OCI-LY7 (cell line): ENCODE results near the gene LACC1. TPM values are rescaled to one million over a fixed set of nuclear protein-coding genes. Genes with fewer than 3 reads are reported as not detected.

Source experiments
- BruUV-seq: library from RNA; stranded (reverse); fragments of 400-500 nt; replicated peaks from 2 replicates; lab custom pipeline; 2021; lab: Mats Ljungman, UMichigan
- CTCF ChIA-PET: fragments of 300-600 bp; sonication (Branson Sonifier 250); formaldehyde crosslinking; loops from one replicate; lab custom pipeline; 2022; ENCODE audit warnings: antibody characterized with exemption; ENCODE audit not compliant: unreplicated experiment; lab: Charles Lee
- POLR2A ChIA-PET: fragments of 300-600 bp; sonication (Branson Sonifier 250); formaldehyde crosslinking; loops from one replicate; lab custom pipeline; 2022; ENCODE audit warnings: antibody characterized with exemption; lab: Charles Lee
- DNase-seq: peaks from one replicate; pipeline ENCODE4 v3.0.0-alpha.2; 2015; ENCODE audit warnings: low spot score
- H2AFZ ChIP-seq: fragments of 200-600 bp; sonication (generic), shearing (Covaris generic); 2 replicates; pipeline ENCODE4 v1.6.1; 2014; ENCODE audit warnings: mild to moderate bottlenecking, antibody characterized with exemption, low read length, moderate library complexity
- H3K27ac ChIP-seq: fragments of 200-600 bp; sonication (generic); 2 replicates; pipeline ENCODE4 v1.5.1; 2014; ENCODE audit warnings: mixed run types, low read depth, mild to moderate bottlenecking, moderate library complexity, low read length, inconsistent platforms; ENCODE audit not compliant: poor library complexity, severe bottlenecking
- H3K36me3 ChIP-seq: fragments of 200-600 bp; sonication (generic); 2 replicates; pipeline ENCODE4 v1.6.1; 2014; ENCODE audit warnings: mild to moderate bottlenecking, antibody characterized with exemption, low read length, moderate library complexity, mixed read lengths; ENCODE audit not compliant: insufficient read depth
- H3K4me1 ChIP-seq: fragments of 200-600 bp; sonication (generic); 2 replicates; pipeline ENCODE4 v1.5.1; 2014; ENCODE audit warnings: mild to moderate bottlenecking, low read length; ENCODE audit not compliant: insufficient read depth, poor library complexity, severe bottlenecking
- H3K4me2 ChIP-seq: fragments of 200-600 bp; sonication (generic); 2 replicates; pipeline ENCODE4 v1.6.1; 2014; ENCODE audit warnings: mild to moderate bottlenecking, low read length
- H3K4me3 ChIP-seq: fragments of 200-600 bp; sonication (generic); 2 replicates; pipeline ENCODE4 v1.5.1; 2014; ENCODE audit warnings: mild to moderate bottlenecking, low read depth, low read length; ENCODE audit not compliant: poor library complexity, severe bottlenecking
- H3K79me2 ChIP-seq: fragments of 200-600 bp; sonication (generic); 2 replicates; pipeline ENCODE4 v1.6.1; 2016; ENCODE audit warnings: low read depth, mild to moderate bottlenecking, low read length, moderate library complexity, mixed read lengths; ENCODE audit not compliant: insufficient read depth
- H3K9me2 ChIP-seq: fragments of 200-600 bp; sonication (generic); 2 replicates; pipeline ENCODE4 v1.6.1; 2016; ENCODE audit warnings: mild to moderate bottlenecking, low read length, mixed read lengths; ENCODE audit not compliant: insufficient read depth
- H3K9me3 ChIP-seq: fragments of 200-600 bp; sonication (generic); 2 replicates; pipeline ENCODE4 v1.6.1; 2014; ENCODE audit warnings: mild to moderate bottlenecking, mixed run types, low read length, mixed read lengths
- H4K20me1 ChIP-seq: fragments of 200-600 bp; sonication (generic); 2 replicates; pipeline ENCODE4 v1.6.1; 2014; ENCODE audit warnings: mild to moderate bottlenecking, antibody characterized with exemption, low read length, moderate library complexity, mixed read lengths; ENCODE audit not compliant: insufficient read depth
- EZH2phosphoT487 ChIP-seq: fragments of 200-600 bp; sonication (generic); IDR thresholded peaks from 2 replicates; pipeline ENCODE4 v1.6.1; 2018; ENCODE audit warnings: low read depth, borderline replicate concordance, mild to moderate bottlenecking, mixed run types, antibody characterized with exemption, low read length, moderate library complexity, mixed read lengths
- intact Hi-C: fragments of 100-400 bp; cut with micrococcal nuclease; formaldehyde crosslinking; loops from one replicate; pipeline ENCODE4 v1.10.0; 2022; ENCODE audit not compliant: unreplicated experiment
- total RNA-seq, 2 experiments: library from RNA; depleted of rRNA in 1 of 2; stranded (reverse); fragments of >200 nt in 1 of 2; shearing (Covaris generic) in 1 of 2; gene quantifications; 2 replicates each; pipeline ENCODE4 v1.2.3, GENCODE V29; 2014 to 2022
- TF ChIP-seq, protein P1 (sequence below): fragments of 200-600 bp; sonication (generic); conservative IDR thresholded peaks from 2 replicates; pipeline ENCODE4 v1.5.1; 2014; ENCODE audit warnings: mild to moderate bottlenecking, antibody characterized with exemption, low read length, moderate library complexity, mixed read lengths

Gene LACC1
- total RNA-seq, 2 experiments from 2014 or later: 3.5 to 11.3 TPM

DNA sequence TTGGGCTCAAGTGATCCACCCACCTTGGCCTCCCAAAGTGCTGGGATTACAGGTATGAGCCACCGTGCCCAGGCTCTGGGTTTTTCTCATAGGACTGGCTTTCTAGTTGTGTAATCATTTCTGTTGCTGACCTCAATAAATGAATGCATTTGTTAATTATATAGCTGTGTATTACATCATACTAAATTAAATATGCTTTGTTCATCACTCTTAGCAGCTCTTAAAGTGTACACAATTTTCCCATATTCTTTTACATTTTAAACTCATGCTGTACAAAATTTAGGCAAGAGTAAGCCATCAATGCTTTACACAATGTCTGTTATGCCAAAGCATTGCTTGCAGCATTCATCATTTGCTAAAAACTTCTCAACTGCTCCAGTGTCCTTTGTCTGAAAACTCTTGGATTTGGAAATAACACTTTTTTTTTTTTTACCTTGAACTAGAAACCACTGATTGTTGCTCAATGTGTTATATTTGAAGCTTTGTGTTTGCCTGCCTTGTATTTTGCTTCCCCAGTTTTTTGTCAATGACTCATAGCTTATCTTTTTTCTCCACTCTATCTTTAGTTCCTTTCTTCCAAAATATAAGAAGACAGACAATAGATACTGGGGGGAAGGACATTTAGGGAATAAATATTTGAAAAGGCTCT, 31.6 kb upstream of the LACC1 start:
- H3K4me3 ChIP-seq: no peak overlapping the region
- no peaks in the 10 kb centered on the region for H3K9me2 ChIP-seq
- BruUV-seq: no TSS peak
- TF ChIP-seq, protein P1, sequence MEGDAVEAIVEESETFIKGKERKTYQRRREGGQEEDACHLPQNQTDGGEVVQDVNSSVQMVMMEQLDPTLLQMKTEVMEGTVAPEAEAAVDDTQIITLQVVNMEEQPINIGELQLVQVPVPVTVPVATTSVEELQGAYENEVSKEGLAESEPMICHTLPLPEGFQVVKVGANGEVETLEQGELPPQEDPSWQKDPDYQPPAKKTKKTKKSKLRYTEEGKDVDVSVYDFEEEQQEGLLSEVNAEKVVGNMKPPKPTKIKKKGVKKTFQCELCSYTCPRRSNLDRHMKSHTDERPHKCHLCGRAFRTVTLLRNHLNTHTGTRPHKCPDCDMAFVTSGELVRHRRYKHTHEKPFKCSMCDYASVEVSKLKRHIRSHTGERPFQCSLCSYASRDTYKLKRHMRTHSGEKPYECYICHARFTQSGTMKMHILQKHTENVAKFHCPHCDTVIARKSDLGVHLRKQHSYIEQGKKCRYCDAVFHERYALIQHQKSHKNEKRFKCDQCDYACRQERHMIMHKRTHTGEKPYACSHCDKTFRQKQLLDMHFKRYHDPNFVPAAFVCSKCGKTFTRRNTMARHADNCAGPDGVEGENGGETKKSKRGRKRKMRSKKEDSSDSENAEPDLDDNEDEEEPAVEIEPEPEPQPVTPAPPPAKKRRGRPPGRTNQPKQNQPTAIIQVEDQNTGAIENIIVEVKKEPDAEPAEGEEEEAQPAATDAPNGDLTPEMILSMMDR: no peak
- TF ChIP-seq EZH2phosphoT487: no peak
- H3K36me3 ChIP-seq: no peaks in the 10 kb centered on the region; the same call in 1 of the 2 replicates
- intact Hi-C loops: no loop called here
- no peaks in the 10 kb centered on the region for H4K20me1 ChIP-seq
- no peak overlapping the region for H3K4me2 ChIP-seq
- no peak for DNase-seq
- no peaks in the 10 kb centered on the region for H3K4me1 ChIP-seq
- POLR2A ChIA-PET: interaction anchor here (0.6 to 1.5 kb wide), 7 partner anchors 9 to 1170 kb away, joined by 3 to 4 read pairs (median 3); no protein-coding TSS in a partner anchor
- no peak overlapping the region for H2AFZ ChIP-seq
- CTCF ChIA-PET: no interaction called here
- peaks cover 15% of the 10 kb centered on the region for H3K9me3 ChIP-seq
- H3K79me2 ChIP-seq: no peaks in the 10 kb centered on the region
- no peak overlapping the region for H3K27ac ChIP-seq

DNA sequence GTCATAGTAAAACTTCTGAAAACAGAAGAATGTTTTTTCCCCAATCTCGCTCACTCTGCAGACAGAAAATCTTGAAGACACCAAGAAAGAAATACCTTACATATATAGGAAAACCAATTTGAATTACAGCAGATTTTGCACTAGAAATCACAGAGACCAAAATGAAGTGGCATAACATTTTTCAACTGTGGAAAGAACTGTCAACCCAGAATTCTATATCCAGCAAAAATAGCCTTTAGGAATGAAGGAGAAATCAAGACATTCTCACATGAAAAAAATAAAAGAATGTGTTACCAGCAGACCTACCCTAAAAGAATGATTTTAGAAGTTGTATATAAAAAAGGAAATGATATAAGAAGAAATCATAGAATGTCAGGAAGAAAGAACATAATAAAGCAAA, 28.8 kb upstream of the LACC1 start:
- Histone ChIP-seq H3K9me3 (peaks cover 15% of the 10 kb centered on the region), H4K20me1 (no peaks in the 10 kb centered on the region), H3K4me2 (no peak overlapping the region), H3K36me3 (no peaks in the 10 kb centered on the region; the same call in 1 of the 2 replicates), H3K9me2 (no peaks in the 10 kb centered on the region), H3K27ac (no peak overlapping the region), H3K4me3 (no peak overlapping the region), H3K4me1 (no peaks in the 10 kb centered on the region), H2AFZ (no peak overlapping the region), H3K79me2 (no peaks in the 10 kb centered on the region)
- no TSS peak for BruUV-seq
- CTCF ChIA-PET: no interaction called here
- intact Hi-C loops: no loop called here
- POLR2A ChIA-PET: interaction anchor here (0.7 to 1.1 kb wide), 2 partner anchors 8 to 82 kb away, joined by 3 read pairs; no protein-coding TSS in a partner anchor
- DNase-seq: no peak
- TF ChIP-seq EZH2phosphoT487: no peak
- TF ChIP-seq, protein P1: no peak

- intact Hi-C loops: no loop called here
- ChIA-PET POLR2A (no interaction called here), CTCF (no interaction called here)
- H3K27ac ChIP-seq: no peak overlapping the region
- BruUV-seq: no TSS peak
- no peaks in the 10 kb centered on the region for H3K4me1 ChIP-seq
- H3K9me2 ChIP-seq: no peaks in the 10 kb centered on the region
- H4K20me1 ChIP-seq: no peaks in the 10 kb centered on the region
- peaks cover 15% of the 10 kb centered on the region for H3K9me3 ChIP-seq
- H3K79me2 ChIP-seq: no peaks in the 10 kb centered on the region
- H3K4me3 ChIP-seq: no peak overlapping the region
- H3K4me2 ChIP-seq: no peak overlapping the region
- H3K36me3 ChIP-seq: no peaks in the 10 kb centered on the region; the same call in 1 of the 2 replicates
- H2AFZ ChIP-seq: no peak overlapping the region
- TF ChIP-seq, protein P1: no peak
- TF ChIP-seq EZH2phosphoT487: no peak
- no peak for DNase-seq
Measured at GRCh38 chr13:43852923-43853404, 26.7 kb upstream of the LACC1 start.
